NCI-H226 (cell line): ENCODE results near the gene NKAIN2.
"Not testable (repeated sequence)": the region's sequence is repeated elsewhere in the genome, so short reads cannot be mapped to it uniquely, and the experiment has no call there.

Experiments used
- DNase-seq: peaks from one replicate; pipeline ENCODE4 v3.0.0-alpha.2; 2015

NKAIN2 gene

GRCh38 chr6:124445581-124445980 lies 641.9 kb downstream of the NKAIN2 start:
- DNase-seq = no peak

- no peak for DNase-seq
Observed at GRCh38 chr6:124446961-124447360, 643.3 kb downstream of the NKAIN2 start.

- no peak for DNase-seq
Observed at GRCh38 chr6:124459268-124459667, 655.6 kb downstream of the NKAIN2 start.

GRCh38 chr6:124462750-124463149 lies 659.1 kb downstream of the NKAIN2 start:
- no peak for DNase-seq

- no peak for DNase-seq
Observed at GRCh38 chr6:124463271-124463670, 659.6 kb downstream of the NKAIN2 start.

DNA sequence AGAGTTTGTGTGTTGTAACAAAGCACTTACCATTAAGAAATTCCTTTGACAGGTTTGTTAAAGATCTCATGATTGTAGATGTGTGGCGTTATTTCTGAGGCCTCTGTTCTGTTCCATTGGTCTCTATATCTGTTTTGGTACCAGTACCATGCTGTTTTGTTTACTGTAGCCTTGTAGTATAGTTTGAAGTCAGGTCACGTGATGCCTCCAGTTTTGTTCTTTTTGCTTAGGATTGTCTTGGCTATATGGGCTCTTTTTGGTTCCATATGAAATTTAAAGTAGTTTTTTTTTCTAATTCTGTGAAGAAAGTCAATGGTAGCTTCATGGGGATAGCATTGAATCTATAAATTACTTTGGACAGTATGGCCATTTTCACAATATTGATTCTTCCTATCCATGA lies 660.9 kb downstream of the NKAIN2 start:
- DNase-seq = not testable (repeated sequence)

DNA sequence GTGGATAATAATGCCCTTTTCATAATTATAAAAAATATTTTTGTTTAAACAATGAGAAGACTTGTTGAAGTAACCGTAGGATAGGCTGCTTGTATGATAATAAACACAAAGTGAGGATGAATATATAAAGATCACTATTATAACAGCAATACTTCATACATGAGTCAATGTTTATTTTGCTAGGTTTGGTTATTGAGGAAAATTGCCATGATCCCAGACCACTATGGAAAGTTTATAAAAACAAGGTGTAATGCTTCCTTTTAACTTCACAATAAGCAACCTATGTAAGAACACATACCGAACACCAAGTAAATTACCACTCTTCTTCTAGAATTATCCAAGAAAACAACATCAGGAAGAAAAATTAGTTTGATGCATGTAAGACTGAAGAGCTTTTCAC lies 663.3 kb downstream of the NKAIN2 start:
- no peak for DNase-seq

DNA sequence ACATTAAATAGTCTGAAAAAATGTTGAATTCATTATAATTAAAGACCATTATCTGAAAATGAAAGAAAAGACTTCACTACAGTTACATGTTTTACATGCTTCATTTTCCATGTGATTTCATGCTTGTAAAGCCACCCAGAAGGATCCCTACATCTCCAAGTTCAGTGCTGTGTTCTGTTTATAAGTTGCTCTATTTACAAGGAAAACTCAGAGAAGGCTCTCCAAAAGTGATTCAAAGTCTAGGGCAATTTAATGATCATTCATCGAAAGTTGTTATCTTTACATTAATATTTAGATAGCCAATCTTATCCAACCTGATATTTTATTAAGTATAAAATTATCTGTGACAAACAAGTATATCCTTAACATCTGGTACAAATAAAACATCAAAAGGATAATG lies 663.7 kb downstream of the NKAIN2 start:
- DNase-seq = no peak

DNA sequence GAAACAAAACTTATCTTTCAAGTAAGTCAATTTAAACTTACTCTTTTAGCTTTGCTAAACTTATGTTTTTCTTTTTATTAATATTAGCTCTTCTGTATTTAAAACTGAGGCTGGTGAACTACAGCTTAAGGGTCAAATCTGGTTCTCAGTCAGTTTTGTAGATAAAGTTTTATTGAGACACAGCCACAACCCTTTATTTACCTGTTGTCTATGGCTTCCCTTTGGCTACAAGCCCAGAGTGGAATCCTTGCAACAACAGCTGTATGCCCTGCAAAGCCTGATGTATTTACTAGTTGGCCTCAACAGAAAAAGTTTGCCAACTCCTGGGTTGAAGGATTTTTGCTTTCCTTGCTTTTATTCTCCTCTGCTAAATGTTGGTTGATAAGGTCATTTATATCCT lies 667.1 kb downstream of the NKAIN2 start:
- no peak for DNase-seq

- DNase-seq = no peak
Observed at GRCh38 chr6:124475176-124475575, 671.5 kb downstream of the NKAIN2 start.

DNA sequence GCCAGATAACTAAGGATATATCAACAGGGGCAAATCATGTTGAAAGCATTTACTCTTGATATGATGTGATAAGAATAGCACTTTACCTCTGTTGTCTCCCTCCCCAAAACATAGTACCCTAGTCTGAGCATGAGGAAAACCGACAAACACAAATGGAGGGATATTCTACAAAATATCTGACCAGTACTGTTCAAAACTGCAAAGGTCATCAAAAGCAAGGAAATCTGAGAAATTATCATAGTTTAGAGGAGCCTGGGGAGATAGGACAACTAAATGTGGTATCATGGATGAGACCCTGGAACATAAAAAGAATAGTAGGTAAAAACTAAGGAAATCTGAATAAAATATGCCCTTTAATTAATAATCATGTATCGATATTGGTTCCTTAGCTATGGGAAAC lies 675.2 kb downstream of the NKAIN2 start:
- no peak for DNase-seq

DNA sequence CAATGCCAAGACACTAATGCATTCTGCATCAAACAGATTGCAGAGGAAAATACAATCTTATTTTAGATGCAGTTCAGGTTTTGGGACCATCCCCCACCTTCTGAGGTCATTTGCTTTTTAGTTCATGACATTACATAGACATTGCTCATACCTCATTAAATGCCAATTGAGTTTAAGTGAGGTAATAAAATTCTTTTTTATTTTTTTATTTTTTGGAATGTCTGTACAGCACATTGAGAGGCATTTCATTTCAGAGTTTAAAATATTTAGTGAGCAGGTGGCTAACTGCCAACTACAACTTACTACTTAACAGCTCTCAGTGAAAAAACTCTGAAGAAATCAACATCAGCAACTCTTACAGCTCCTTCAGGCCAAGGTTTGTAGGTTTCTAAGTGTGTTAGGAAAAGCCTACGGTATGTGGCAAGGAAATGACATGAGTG lies 676.3 kb downstream of the NKAIN2 start:
- no peak for DNase-seq

DNA sequence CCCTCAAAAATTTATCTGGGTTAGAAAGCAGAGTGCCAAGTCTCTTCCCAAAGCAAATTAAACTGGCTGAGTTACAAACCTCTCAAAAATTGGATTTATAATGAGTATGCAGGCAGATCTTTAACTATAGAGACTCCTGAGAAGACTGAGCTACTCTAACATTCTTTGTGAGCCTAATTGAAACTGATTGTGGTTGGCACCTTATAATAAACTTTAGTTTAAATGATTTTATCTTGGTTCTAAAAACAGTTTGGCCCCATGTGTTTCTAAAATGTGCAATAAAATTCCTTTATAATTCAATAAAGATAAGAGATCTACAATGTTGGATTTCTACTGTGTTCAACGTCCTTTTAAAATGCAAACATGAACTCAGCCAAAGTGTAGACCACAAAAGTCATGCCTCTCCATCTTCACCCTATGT lies 678.4 kb downstream of the NKAIN2 start:
- DNase-seq = no peak

- DNase-seq = peak; percentile 72
Observed at GRCh38 chr6:124487623-124488431, 684.2 kb downstream of the NKAIN2 start.

- DNase-seq = peak; percentile 76
Observed at GRCh38 chr6:124490122-124490521, 686.5 kb downstream of the NKAIN2 start.

- no peak for DNase-seq
Observed at GRCh38 chr6:124493259-124493658, 689.6 kb downstream of the NKAIN2 start.

- peak; percentile 11 for DNase-seq
Observed at GRCh38 chr6:124494956-124495664, 691.4 kb downstream of the NKAIN2 start.

DNA sequence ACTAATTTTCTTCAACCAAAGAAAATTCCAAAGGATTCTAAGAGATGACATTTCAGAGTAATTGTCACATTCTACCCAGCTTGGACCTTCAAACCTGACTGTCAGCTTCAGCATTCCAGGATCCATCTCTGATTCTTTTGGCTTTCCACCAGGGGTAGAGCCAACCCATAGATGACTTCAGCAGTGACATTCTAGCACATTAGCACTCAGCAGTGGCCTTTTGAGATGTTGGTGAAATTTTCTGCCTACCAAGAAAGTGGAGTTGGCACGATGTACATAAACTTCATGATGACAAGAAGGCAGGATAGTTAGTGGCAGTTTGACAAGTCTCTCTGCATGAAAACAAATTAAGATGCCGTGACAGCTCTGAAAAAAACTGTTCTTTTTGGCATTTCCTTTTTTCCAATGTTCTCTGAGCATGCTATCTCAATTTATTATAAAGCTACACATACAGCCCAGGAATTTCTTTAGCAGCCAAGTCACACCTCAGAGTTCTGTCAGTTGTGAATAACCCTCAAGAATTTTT lies 692.1 kb downstream of the NKAIN2 start:
- no peak for DNase-seq

- no peak for DNase-seq
Observed at GRCh38 chr6:124496334-124496733, 692.7 kb downstream of the NKAIN2 start.

- no peak for DNase-seq
Observed at GRCh38 chr6:124512431-124512830, 708.8 kb downstream of the NKAIN2 start.

DNA sequence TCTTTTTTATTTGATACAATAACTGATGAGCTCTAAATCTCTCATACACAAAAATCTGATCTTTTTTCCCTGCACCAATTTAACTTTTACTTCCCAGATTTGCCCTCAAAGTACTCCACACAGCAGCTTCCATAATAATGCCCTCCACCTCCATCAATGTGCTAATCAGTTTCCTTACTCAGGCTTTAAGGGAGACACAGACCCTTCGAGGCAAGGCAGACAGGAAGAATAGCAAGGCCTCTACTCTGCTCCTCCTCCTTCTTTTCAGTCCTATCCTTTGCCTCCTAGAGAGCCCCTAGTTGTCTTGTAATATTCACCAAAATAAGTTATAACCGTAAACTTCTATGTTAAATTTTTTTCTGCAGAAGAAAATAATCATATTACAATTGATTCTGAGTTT lies 713.7 kb downstream of the NKAIN2 start:
- DNase-seq = no peak

- no peak for DNase-seq
Observed at GRCh38 chr6:124520514-124520913, 716.8 kb downstream of the NKAIN2 start.

- DNase-seq = no peak
Observed at GRCh38 chr6:124522335-124522734, 718.7 kb downstream of the NKAIN2 start.
